Measurements from ENCODE around the gene FUT2.

GRCh38 chr19:48686088-48686487 lies 9.7 kb upstream of the FUT2 start:
- no peak for TF ChIP-seq CTCF (IDR thresholded peaks at IDR 0.05 in 8 of 11, conservative IDR thresholded peaks at IDR 0.05 in 3 of 11)
- no peak for TF ChIP-seq POLR2A (IDR thresholded peaks at IDR 0.05)
- TF ChIP-seq POLR2AphosphoS5 (IDR thresholded peaks at IDR 0.05): no peak
